Dermis microvascular lymphatic vessel endothelial cell (primary cell): ENCODE measurements around the gene C2CD3. TPM values are rescaled to one million over a fixed set of nuclear protein-coding genes. Genes with fewer than 3 reads are reported as not detected.
"Not testable (repeated sequence)": the region's sequence is repeated elsewhere in the genome, so short reads cannot be mapped to it uniquely, and the experiment has no call there.

Source experiments
- DNase-seq, 2 donors: peaks; one replicate each; pipeline versions ENCODE4 v3.0.0 to v3.0.0-alpha.2; 2010; ENCODE audit warnings: low read depth in 2 of 2
- total RNA-seq: library from RNA; depleted of rRNA; stranded (reverse); fragments of >200 nt; gene quantifications from 2 replicates; pipeline ENCODE4 v1.2.1, GENCODE V29; 2014

Gene C2CD3
- total RNA-seq, 1 donor from 2014 or later = 7.1 TPM

DNA sequence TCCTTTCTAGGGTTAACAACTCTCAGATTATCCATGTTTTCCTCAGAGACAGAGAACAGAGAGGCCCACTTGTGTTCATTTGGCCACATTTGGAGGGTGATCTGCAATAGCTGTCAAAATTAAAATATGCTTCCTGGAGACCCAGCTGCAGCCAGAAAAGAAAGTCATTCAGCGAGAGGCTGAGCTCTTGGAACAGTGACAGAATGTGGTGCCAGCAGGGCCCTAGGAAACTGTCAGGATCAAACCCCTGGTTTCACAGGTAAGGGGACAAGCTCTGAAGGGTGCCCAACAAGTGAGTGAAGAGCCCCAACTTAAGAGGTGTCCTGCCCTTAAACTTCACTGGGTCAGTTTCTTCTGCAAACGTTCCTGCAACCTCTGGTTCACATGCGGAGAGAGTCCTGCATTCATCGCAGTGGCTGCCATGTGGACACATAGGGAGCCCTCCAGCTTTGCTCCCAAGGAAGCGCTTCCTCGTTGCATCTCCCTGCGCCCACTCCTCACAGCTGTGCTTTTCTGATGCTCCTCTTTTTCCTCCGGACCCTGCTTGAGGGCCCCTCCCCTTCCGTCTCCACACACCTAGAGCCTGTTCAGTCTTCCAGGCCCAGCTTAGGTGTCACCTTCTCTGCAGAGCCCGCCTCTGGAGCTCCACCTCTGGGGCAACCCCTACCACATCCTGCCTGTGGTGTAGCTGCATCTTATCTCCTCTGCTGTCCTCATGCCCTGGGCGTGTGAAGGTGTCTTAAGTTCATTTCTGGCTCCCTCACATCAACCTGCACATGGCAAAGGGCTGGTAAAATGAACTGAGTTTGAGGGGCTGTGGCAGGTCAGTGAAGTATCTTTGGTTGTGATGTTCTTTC, 165.8 kb downstream of the C2CD3 start:
- DNase-seq = no peak

- no peak for DNase-seq
Measured at GRCh38 chr11:74004046-74004695, 166.6 kb downstream of the C2CD3 start.

GRCh38 chr11:74002832-74003231, 168.0 kb downstream of the C2CD3 start:
- DNase-seq = no peak

DNA sequence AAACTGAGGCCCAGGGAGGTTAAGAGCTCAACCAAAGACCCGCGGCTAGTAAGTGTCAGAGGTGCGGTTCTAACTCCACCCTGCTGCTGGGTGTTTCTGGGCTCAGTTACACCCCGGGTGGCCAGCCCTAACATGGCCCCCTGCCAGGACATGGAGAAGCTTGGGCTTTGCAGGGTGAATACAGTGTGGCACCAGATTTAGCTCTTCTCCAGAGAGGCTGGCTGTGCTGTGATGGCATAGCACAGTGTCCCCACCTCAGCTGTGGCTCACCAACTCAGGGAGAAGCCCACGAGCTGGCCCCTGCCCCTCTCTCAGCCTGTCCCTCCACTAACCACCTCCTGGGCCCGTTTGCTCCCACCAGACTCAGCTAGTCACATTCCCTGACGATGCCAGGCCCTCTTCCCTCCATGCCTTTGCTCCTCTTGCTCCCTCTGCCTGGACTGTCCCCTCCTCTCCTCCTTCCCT, 168.9 kb downstream of the C2CD3 start:
- DNase-seq = no peak

DNA sequence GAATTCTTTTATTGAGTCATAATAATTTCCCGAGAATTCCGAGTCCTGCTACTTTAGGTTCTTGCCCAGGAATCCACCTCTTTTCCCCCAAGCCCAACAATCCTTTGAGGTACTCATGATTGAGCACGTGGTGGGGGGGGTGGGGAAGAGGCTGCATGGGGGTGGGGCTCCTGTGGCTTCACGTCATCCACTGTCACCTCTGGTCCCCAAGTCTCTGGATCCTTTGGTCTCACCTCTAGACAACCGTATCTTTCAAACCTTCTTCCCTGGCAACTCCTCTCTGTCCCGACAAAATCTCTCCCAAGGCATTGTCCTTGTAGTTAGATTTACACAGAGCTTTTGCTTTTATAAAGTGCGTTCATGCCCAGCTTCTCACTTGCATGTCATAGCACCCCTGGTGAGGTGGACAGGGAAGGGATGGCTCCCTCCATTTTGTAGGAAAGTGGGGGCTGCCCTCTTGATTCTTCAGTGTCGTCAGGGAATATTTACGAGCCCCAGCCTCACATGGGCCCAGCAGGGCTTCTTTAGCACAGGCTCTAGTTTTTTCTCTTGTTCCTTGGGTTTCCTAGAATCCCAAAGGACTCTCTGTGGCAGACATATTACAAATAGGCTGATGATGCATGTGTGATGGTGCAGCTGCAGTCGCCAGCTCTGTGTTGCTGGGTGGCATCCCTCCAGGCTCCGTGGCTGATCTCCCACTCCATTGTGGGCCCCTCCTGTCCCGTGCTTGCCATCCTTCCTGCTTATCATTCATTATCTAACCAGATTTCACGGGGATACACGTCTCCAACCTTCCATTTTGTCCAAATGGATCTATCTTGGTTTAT, 170.3 kb downstream of the C2CD3 start:
- DNase-seq = no peak

- no peak for DNase-seq
Measured at GRCh38 chr11:73999581-74000306, 171.1 kb downstream of the C2CD3 start.

- DNase-seq = no peak
Measured at GRCh38 chr11:73998846-73999575, 171.8 kb downstream of the C2CD3 start.

GRCh38 chr11:73997120-73997770, 173.6 kb downstream of the C2CD3 start:
- no peak for DNase-seq

DNA sequence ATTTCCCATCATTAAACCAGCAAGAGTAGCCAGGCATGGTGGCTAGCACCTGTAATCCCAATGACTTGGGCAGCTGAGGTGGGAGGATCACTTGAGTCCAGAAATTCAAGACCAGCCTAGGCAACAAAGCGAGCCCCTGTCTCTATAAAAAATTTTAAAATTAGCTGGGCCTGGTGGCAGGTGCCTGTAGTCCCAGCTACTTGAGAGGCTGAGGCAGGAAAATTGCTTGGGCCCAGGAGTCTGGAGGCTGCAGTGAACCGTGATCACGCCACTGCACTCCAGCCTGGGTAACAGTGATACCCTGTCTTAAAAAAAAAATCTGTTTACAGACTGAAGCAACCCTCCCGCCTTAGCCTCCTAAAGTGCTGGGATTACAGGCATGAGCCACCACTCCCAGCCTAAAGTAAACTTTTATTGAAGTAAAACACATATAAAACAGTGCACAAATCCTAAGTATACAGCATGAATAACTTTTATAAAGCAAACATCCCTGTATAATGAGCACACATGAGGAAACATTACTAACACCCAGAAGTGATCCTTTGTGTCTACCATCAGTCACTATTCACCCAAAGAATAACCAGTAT, 174.5 kb downstream of the C2CD3 start:
- DNase-seq = no peak

- no peak for DNase-seq
Measured at GRCh38 chr11:73995731-73996130, 175.1 kb downstream of the C2CD3 start.

- DNase-seq = peak; percentile 58 to 60
Measured at GRCh38 chr11:73995247-73995646, 175.6 kb downstream of the C2CD3 start.

DNA sequence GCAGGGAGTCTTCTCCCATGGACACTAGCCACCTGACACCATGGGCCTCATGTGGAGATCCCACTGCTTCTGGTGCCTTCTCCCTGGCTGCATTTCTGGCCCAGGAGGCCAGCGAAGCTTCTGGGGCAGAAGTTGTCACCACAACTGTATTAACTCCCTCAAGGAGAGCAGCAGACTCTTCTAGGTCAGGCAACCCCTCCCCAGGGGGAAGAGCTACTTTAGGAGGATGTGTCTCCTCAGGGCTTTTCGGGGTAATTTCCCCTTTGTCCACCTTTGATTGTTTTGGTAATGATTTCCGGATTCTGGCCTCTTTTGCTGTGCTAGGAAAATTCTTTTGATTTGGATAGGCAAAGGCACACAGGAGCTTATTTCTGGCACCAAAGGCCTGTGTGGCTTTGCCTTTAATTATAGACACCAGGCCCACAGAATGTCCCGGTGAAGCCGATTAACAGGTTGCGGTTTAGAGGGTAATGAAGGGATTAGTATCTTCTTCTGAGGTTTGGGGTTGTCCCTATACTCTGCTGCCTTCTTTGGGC, 179.3 kb downstream of the C2CD3 start:
- DNase-seq = no peak

DNA sequence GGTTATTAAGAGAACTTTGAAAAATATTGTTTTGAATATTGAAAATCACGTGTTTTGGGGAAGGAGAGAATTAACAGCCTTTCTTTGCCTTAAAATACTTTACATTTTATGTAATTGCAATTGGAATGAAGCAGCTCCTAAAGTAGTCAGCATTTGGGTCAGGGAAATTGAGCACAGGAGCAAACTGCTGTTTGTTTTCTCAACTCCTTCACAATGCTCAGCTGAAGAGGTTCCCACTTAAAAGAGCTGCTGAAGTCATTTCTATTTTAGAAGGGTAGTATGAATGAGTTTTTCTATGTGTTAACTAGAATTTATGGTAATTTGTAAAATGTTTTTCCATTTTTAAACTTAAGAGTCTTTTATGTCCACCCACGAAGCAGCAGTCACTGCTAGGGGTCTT, 180.1 kb downstream of the C2CD3 start:
- no peak for DNase-seq

- peak in 1 of 2 donors; percentile 15 for DNase-seq
Measured at GRCh38 chr11:73989156-73989555, 181.6 kb downstream of the C2CD3 start.

GRCh38 chr11:73988227-73988626, 182.6 kb downstream of the C2CD3 start:
- DNase-seq = no peak

- not testable (repeated sequence) for DNase-seq
Measured at GRCh38 chr11:73985661-73986060, 185.1 kb downstream of the C2CD3 start.

DNA sequence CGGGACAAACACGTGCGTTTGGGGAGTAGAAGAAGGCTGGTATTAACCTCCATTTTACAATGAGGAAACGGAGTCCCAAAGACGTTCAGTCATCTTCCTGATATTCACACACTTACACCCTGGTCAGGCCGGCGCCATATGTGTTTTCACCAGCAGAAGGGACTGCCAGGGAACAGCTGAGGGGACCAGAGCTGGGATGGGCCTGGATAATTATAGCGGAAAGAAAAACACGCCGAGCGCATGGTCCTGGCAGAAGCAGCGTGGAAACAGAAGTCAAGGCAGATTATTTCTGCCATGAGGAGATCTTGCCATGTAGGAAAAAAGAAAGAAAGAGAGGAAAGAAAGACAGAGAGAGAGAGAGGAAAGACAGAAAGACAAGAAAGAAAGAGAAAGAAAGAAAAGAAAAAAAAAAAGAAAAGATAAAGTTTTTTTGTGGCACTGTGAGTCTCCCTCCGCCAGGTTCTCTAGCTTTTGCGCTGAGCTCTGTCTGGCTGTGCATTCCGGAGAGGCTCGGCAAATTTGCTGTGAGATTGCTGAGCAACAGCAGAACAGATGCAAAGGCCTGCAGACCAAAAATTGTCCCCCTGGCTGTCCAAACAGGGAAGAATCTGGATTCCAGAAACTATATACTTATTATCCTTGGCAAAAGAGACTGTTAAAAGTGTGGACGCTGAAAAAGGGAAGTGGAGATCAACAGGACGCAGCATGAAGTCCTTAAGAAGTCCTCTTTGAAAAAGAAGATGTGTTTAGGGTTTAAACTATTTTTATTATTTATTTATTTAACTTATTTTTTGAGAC, 186.9 kb downstream of the C2CD3 start:
- DNase-seq = peak in 1 of 2 donors; percentile 14

GRCh38 chr11:73982990-73983740, 187.6 kb downstream of the C2CD3 start:
- peak; percentile 83 to 96 for DNase-seq
